Kidney capillary endothelial cell (primary cell): ENCODE results near the gene PTPN14.
"Not testable (repeated sequence)": the region's sequence is repeated elsewhere in the genome, so short reads cannot be mapped to it uniquely, and the experiment has no call there.

Experiments used
- DNase-seq: peaks from one replicate; pipeline ENCODE4 v3.0.0-alpha.2; 2018; ENCODE audit warnings: low spot score

PTPN14 gene

DNA sequence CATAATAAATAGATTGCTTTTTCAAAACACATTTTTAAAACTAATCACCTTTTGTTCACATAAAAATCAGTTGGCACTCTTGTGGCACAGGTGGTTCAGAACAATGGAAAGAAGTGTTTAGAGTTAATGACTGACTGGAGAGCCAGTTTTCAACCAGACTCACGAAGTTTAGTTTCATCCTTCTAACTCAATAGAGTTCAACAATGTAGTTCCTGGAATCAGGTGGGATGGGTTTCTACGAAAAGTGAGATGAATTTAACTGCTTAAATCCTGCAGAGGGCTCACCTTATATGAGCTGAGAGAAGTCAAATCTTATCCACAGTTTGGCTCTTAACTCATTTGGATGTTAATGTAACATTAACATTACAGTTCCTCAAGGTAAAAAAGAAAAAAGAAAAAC, 153.9 kb downstream of the PTPN14 start:
- DNase-seq, result no peak

DNA sequence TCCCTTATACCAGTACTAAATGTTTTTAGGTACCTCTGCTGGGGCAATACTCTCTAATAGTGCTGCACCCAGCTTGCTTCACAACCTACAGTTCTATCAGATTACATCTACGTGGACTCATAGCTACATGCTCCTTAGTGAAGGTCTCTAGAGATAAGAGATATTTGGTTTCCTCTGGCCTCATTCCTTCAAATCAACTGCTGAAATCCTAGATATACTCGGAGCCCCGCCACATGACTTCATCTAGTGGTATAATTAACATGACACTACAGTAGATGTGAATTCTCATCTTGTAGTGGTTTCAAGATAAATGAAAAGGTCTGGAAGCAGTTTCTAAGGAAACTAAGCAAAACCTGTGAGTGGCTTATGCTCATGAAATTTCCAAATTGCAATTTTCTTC, 155.1 kb downstream of the PTPN14 start:
- no peak for DNase-seq

DNA sequence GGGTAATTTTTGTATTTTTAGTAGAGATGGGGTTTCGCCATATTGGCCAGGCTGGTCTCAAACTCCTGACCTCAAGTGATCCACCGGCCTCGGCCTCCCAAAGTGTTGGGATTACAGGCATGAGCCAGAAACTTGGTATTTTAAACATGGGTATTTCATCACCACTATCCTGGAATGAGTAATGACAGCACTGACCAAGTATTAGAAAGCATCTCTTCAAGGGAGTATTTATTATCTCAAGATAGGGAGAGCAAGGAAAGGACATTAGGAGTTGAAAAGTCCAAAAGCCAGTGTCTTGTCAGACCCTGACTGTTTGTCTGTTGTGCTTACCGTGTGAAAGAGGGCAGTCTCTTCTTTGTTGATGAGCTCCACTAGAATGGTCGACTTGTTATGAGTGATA, 156.8 kb downstream of the PTPN14 start:
- DNase-seq, result not testable (repeated sequence)

DNA sequence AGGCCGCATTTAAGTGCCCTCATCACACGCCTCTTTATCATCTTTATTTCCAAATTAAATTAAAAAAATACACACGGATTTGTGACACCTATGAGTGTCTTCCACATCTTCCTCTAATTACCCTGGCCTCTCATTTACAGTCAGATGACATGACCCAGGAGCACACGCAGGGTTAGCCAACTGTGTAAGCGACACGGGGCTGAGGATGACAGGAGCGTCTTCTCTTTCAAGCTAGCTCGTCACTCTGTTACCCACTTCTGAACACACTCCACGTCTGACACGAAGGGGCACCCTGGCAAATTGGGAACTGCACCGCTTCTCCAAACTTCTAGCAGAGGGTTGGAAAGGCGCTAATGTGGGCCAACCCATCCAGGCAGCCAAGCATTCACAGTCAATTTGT, 158.3 kb downstream of the PTPN14 start:
- DNase-seq, result no peak

DNA sequence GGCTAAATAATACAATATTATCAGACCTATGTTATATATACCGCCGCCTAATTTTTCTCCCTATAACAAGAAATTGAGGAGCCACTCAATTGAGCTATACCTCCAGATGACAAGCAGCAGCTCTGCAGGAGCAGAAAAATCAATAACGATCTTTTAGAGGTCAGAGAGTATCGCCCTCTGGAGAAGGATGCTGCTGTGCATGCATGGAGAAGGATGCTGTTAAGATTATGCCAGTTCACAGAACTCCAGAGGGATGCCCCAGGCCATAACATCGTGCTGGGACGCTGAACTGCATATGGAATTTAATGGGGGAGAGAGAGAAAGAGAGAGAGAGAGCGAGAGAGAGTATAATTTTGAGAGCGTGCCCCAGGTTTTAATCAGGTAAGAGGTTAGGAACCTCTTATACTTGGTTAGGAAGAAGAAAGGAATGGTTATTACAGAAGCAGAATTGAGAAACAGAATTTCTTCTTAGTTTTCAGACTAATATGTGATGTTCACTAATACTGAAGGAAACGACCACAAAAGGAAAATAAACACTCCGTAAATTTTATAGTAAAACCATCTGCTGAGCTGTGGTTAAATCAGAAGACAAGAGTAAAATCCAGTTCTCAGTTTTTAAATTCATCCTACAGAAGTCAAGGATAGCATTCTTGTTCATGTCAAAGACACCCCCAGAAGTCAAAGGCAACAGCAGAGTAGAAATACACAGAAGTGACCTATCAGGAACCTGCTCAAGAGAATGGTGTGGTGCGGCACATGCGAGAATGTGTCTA, 159.3 kb downstream of the PTPN14 start:
- DNase-seq, result no peak

GRCh38 chr1:214389734-214390133, 161.7 kb downstream of the PTPN14 start:
- DNase-seq, result no peak

DNA sequence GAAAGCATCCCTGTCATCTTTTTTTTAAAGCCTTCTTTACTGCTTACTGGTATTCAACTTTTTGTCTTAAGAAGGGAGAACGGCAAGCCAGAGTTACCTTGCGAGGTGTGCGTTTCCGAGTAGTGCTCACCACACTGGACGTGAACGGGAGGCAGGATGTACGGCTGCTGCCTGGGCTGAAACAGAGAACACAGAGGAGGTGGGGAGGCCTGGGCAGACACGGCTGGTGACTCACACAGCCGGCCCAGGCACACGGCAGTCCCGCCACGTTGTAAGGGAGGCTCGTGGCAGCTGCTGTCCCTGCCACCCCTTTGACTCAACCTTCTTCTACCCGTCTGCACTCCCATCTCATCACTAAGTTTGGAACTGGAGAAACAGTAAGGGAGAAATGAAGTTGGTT, 164.7 kb downstream of the PTPN14 start:
- no peak for DNase-seq

DNA sequence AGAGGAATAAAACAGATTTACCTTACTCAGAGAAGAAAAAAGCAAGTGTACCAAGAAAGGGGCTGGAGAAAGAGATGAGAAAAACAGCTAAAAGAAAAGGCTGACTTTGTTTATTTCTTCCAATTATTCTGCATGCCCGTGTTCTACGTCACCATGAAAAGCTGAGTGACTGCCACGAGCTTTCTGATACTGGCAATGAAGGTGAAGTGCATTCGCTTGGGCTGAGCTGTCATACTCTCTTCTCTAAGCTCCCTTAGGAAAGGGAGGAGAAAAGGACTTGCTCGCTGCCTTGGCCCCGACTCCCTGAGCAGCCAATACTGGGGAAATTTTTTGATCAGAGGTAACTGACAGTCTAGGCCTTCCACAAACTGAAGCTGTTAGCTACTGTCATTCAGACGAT, 165.1 kb downstream of the PTPN14 start:
- no peak for DNase-seq

GRCh38 chr1:214385428-214385827, 166.0 kb downstream of the PTPN14 start:
- DNase-seq, result no peak

DNA sequence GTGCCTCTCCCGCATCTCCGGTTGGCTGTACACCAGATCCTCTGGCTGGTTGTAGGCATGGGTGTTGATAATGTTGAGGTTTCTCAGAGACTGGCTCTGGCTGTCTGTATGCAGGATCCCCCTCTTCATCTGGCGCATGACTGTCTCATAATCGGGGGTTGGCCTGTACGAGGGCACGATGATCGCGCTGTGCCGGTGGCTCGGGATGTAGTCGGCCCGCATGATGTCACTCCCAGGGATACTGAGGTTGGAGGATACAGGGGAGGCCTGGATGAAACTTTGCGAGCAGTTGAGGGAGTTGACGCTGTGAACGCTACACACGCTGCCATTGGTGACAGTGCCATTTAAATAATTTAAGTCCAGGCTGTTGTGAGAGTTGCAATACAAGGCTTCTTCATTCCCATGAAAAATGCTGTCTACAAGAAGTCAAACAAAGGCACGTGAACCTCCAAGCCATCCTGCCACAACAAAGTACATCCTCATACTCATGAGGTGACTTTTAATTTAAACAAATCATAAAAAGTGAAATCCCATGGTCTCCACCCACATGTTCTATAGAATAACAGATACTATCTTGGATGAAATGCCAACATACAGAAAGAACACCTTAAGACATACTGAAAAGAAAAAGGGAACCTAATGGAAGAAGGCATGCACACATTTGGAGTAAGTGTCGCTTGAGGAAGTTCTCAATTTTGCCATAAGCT, 166.9 kb downstream of the PTPN14 start:
- no peak for DNase-seq

DNA sequence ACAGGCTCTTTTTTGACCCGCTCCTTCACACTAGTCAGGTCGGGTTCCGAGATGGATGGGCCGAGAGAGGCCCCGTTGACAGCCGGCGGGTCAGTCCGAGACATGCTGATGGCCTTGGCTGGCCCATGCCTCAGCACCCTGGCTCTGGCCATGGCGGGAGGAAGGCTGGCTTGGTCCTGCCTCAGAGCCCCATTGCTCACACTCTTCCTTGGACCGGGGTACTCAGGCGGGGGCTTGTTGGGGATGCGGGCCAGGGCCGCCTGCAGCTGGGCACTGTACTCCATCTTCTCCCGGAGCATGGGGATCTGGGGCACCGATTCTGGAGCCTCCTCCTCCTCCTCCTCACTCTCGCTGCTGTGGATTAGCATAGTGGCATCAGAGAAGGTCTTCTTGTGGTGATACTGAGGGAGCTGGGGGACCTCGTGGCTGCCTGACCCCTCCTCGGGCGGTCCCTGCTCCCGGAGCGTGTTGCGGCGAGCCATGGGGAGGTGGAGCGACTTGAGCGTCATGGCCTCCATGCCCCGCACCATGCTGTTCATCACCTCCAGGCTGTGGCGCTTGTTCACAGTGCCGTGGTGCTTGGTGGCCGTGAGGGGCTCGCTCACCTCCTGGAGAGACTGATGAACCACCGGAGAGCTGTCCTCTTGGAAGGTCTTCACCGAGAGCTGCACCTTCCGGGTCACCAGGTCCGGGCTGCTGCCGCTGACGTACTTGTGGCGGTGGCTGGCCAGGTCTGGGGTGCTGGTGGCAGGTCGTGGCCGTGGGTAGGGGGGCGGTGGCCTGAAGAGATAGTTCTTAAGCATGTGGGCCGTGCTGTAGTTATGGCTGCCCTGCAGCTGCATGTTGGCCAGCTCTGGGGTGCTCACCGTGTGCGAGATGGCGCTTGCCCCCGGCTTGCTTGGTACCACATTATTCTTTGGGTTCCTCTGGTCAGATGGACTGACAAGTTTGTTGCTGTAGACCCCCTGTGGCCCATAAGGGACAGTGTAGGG, 167.7 kb downstream of the PTPN14 start:
- DNase-seq, result no peak

- no peak for DNase-seq
Measured at GRCh38 chr1:214380986-214381695, 170.3 kb downstream of the PTPN14 start.

- DNase-seq, result no peak
Measured at GRCh38 chr1:214380396-214380795, 171.0 kb downstream of the PTPN14 start.

DNA sequence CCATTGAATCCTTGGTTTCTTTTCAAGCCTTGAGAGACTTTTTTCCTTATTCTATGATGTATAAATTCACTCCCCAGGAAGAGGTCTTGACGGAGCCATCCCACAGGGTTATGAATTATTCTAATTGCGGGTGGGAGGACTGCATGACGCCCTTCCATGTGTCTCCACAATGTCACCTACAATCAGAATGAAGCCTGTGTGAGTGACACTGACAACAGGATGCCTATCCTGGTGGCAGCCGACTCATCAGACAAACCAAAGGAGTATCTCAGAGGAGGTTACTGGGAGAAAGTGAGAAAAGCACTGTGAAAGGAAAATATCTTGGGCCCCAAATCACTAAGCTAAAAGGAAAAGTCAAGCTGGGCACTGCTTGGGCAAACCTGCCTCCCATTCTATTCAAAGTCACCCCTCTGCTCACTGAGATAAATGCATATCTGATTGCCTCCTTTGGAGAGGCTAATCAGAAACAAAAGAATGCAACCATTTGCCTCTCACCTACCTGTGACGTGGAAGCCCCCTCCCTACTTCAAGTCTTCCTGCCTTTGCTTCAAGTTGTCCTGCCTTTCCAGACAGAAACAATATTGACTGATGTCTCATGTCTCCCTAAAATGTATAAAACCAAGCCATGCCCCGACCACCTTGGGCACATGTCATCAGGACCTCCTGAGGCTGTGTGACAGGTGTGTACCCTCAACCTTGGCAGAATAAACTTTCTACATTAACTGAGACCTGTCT, 172.0 kb downstream of the PTPN14 start:
- DNase-seq, result no peak

GRCh38 chr1:214378492-214378891, 172.9 kb downstream of the PTPN14 start:
- no peak for DNase-seq

- DNase-seq, result no peak
Measured at GRCh38 chr1:214377886-214378285, 173.5 kb downstream of the PTPN14 start.

DNA sequence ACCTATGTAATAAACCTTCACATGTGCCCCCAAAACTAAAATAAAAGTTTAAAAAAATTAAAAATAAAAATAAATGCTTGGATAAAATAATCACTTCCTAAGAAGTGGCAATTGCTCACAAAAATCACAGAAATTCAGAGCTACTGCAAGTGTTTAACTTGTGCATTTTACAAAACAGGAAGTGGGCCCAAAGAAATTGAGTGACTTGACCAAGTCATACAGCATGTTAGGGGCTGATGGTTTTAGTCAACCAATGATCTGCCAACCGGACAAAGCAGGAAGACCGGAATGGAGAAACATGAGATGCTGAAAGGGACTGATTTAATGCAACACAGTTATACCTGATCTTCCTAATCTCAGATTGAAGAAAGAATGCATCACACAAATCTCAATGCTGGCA, 173.9 kb downstream of the PTPN14 start:
- no peak for DNase-seq

DNA sequence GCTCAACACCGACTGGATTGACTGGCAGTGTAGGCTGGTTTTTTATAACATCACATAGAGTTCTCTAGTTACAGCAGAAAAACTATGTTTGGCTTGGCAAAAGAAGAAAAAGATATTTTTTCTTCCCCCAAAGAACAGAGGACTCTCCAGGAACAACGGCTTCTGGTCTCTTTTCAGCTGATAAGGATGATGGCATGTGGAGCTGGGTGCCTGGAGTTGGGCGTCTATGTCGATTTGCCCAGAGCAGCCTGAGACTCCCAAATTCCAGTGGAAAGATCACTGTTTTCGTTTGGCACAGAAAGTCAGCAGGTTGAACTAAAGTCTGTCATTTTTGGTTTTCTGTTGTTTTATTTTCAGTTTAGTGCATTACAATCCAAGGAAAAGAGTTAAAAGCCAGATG, 179.3 kb downstream of the PTPN14 start:
- DNase-seq, result no peak

- no peak for DNase-seq
Measured at GRCh38 chr1:214370615-214371014, 180.8 kb downstream of the PTPN14 start.

- no peak for DNase-seq
Measured at GRCh38 chr1:214369364-214369763, 182.0 kb downstream of the PTPN14 start.

DNA sequence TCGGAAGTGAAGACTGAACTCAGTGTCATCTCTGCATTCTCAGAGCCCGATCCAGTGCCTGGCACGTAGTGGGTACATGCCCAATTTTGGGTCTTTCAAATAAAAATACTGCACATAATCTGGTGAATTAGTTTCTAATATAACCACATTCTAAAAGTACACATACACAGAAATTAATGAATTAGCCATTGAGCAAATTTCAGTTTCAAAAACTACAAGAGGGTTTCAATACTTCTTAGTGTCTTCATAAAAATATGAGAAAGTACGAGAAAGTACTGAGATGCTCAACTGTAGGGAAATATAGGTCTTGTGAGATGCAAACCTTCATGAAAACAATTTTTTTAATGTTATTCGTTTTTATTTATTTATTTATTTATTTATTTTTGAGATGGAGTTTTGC, 183.6 kb downstream of the PTPN14 start:
- DNase-seq, result no peak
